Immature natural killer cell (primary cell): ENCODE measurements around the gene PCDHGA12. TPM values are rescaled to one million over a fixed set of nuclear protein-coding genes. Genes with fewer than 3 reads are reported as not detected.
"Not testable (repeated sequence)": the region's sequence is repeated elsewhere in the genome, so short reads cannot be mapped to it uniquely, and the experiment has no call there.

Experiments used
- DNase-seq, 3 donors: peaks; one replicate each; pipeline ENCODE4 v3.0.0; 2022; ENCODE audit warnings: mixed read lengths in 1 of 3
- H3K27ac Mint-ChIP-seq, 6 donors: one replicate each; pipeline ENCODE4 v1.8.0; 2020; ENCODE audit warnings: mixed read lengths in 6 of 6, mild to moderate bottlenecking in 5 of 6, inconsistent platforms in 4 of 6, moderate library complexity in 3 of 6
- H3K27me3 Mint-ChIP-seq, 3 donors: one replicate each; pipeline ENCODE4 v1.8.0; 2020 to 2021; ENCODE audit warnings: low read depth in 3 of 3, mild to moderate bottlenecking in 3 of 3, mixed read lengths in 3 of 3, moderate library complexity in 3 of 3, inconsistent platforms in 1 of 3
- H3K36me3 Mint-ChIP-seq, 3 donors: one replicate each; pipeline ENCODE4 v1.8.0; 2020; ENCODE audit warnings: mixed read lengths in 3 of 3, inconsistent platforms in 2 of 3, mild to moderate bottlenecking in 2 of 3
- H3K4me1 Mint-ChIP-seq, 2 donors: one replicate each; pipeline ENCODE4 v1.8.0; 2020; ENCODE audit warnings: inconsistent platforms in 2 of 2, mild to moderate bottlenecking in 2 of 2, mixed read lengths in 2 of 2, moderate library complexity in 1 of 2
- H3K4me3 Mint-ChIP-seq, 5 donors: one replicate each; pipeline ENCODE4 v1.8.0; 2020; ENCODE audit warnings: mild to moderate bottlenecking in 5 of 5, mixed read lengths in 5 of 5, inconsistent platforms in 3 of 5, moderate library complexity in 3 of 5
- H3K9me3 Mint-ChIP-seq, 6 donors: one replicate each; pipeline ENCODE4 v1.8.0; 2020; ENCODE audit warnings: mild to moderate bottlenecking in 6 of 6, mixed read lengths in 6 of 6, inconsistent platforms in 4 of 6, moderate library complexity in 3 of 6
- polyA plus RNA-seq, 3 donors: library from polyadenylated mRNA; unstranded; fragments of 300-500 nt; fragmentation: Illumina TruSeq; gene quantifications; one replicate each; pipeline ENCODE4 v1.2.3, GENCODE V29; 2021

PCDHGA12 gene
- polyA plus RNA-seq, 3 donors from 2014 or later: 0.25 TPM; not detected in 2

GRCh38 chr5:141414548-141415274 is 15.6 kb upstream of the PCDHGA12 start:
- Mint-ChIP-seq H3K27ac (peak overlapping the region in 1 of 6 donors; percentile 10), H3K27me3 (peaks cover 52 to 61% (median 53%) of the 10 kb centered on the region in 3 donors)
- DNase-seq: not testable (repeated sequence)

GRCh38 chr5:141415275-141415618 is 15.1 kb upstream of the PCDHGA12 start:
- H3K9me3 Mint-ChIP-seq: peaks cover 12 to 42% (median 22%) of the 10 kb centered on the region in 6 donors
- peak overlapping the region; percentile 33 to 74 (median 59) for H3K4me3 Mint-ChIP-seq
- peak overlapping the region in 1 of 6 donors; percentile 15 for H3K27ac Mint-ChIP-seq
- DNase-seq: not testable (repeated sequence)
- peaks cover 52 to 63% (median 54%) of the 10 kb centered on the region in 3 donors for H3K27me3 Mint-ChIP-seq
- H3K36me3 Mint-ChIP-seq: peaks cover 2 to 24% (median 22%) of the 10 kb centered on the region in 3 donors
- peaks cover 39 to 65% of the 10 kb centered on the region in 2 donors for H3K4me1 Mint-ChIP-seq

More at GRCh38 chr5:141414548-141415274, 15.6 kb upstream of the PCDHGA12 start:
- Mint-ChIP-seq H3K4me3 (peak overlapping the region; percentile 33 to 86 (median 59)), H3K4me1 (peaks cover 40 to 68% of the 10 kb centered on the region in 2 donors), H3K36me3 (peaks cover 4 to 25% (median 22%) of the 10 kb centered on the region in 3 donors), H3K9me3 (peaks cover 9 to 41% (median 19%) of the 10 kb centered on the region in 6 donors)

- peak; percentile 22 to 53 (median 51) for DNase-seq
- peaks cover 12 to 59% (median 36%) of the 10 kb centered on the region in 6 donors for H3K9me3 Mint-ChIP-seq
- H3K36me3 Mint-ChIP-seq: peaks cover 0 to 21% (median 20%) of the 10 kb centered on the region in 3 donors
- H3K4me3 Mint-ChIP-seq: peak within 1 kb of the TSS; percentile 71 to 85 (median 74)
- H3K27ac Mint-ChIP-seq: peak within 1 kb of the TSS in 3 of 6 donors; percentile 41 to 58 (median 45)
- peaks cover 37 to 68% of the 10 kb centered on the region in 2 donors for H3K4me1 Mint-ChIP-seq
- H3K27me3 Mint-ChIP-seq: peaks cover 67 to 77% (median 71%) of the 10 kb centered on the region in 3 donors
Observed at GRCh38 chr5:141417494-141418172, 12.7 kb upstream of the PCDHGA12 start, which contains the start of gene PCDHGB7. Gene PCDHGB7, plus strand, starts transcription at chr5:141417677. Its CDS starts 183 bp downstream, at chr5:141417860.

GRCh38 chr5:141419074-141419880 is 11.0 kb upstream of the PCDHGA12 start:
- H3K27ac Mint-ChIP-seq: peak overlapping the region in 2 of 6 donors; percentile 41 to 74
- H3K27me3 Mint-ChIP-seq: peaks cover 62 to 70% (median 68%) of the 10 kb centered on the region in 3 donors
- peaks cover 23 to 53% of the 10 kb centered on the region in 2 donors for H3K4me1 Mint-ChIP-seq
- peak overlapping the region in 1 of 5 donors; percentile 85 for H3K4me3 Mint-ChIP-seq
- peaks cover 0 to 18% (median 16%) of the 10 kb centered on the region in 3 donors for H3K36me3 Mint-ChIP-seq
- peaks cover 12 to 53% (median 37%) of the 10 kb centered on the region in 6 donors for H3K9me3 Mint-ChIP-seq
- DNase-seq: no peak

- Mint-ChIP-seq H3K36me3 (peaks cover 0 to 14% (median 12%) of the 10 kb centered on the region in 3 donors), H3K4me3 (peak within 1 kb of the TSS; percentile 71 to 89 (median 83)), H3K27me3 (peaks cover 52 to 66% (median 61%) of the 10 kb centered on the region in 3 donors), H3K27ac (peak within 1 kb of the TSS in 2 of 6 donors; percentile 27 to 61), H3K9me3 (peaks cover 12 to 50% (median 36%) of the 10 kb centered on the region in 6 donors), H3K4me1 (peaks cover 14 to 38% of the 10 kb centered on the region in 2 donors)
- peak; percentile 19 to 40 (median 31) for DNase-seq
Observed at GRCh38 chr5:141420855-141421488, 9.3 kb upstream of the PCDHGA12 start, which contains the start of gene PCDHGA11. Gene PCDHGA11, plus strand, starts transcription at chr5:141421051. Its CDS starts 177 bp downstream, at chr5:141421228.

- H3K4me1 Mint-ChIP-seq: peaks cover 14 to 37% of the 10 kb centered on the region in 2 donors
- no peak for DNase-seq
- H3K27me3 Mint-ChIP-seq: peaks cover 49 to 65% (median 61%) of the 10 kb centered on the region in 3 donors
- peak overlapping the region; percentile 71 to 89 (median 83) for H3K4me3 Mint-ChIP-seq
- peak overlapping the region in 2 of 6 donors; percentile 27 to 61 for H3K27ac Mint-ChIP-seq
- peaks cover 0 to 14% (median 12%) of the 10 kb centered on the region in 3 donors for H3K36me3 Mint-ChIP-seq
- H3K9me3 Mint-ChIP-seq: peaks cover 12 to 50% (median 36%) of the 10 kb centered on the region in 6 donors
Observed at GRCh38 chr5:141421489-141421855, 8.8 kb upstream of the PCDHGA12 start.

- DNase-seq: no peak
- Mint-ChIP-seq H3K27me3 (peaks cover 47 to 62% (median 53%) of the 10 kb centered on the region in 3 donors), H3K9me3 (peaks cover 12 to 45% (median 35%) of the 10 kb centered on the region in 6 donors), H3K36me3 (peaks cover 0 to 13% (median 11%) of the 10 kb centered on the region in 3 donors), H3K27ac (no peak overlapping the region), H3K4me1 (peaks cover 9 to 29% of the 10 kb centered on the region in 2 donors), H3K4me3 (peak overlapping the region in 1 of 5 donors; percentile 64)
Observed at GRCh38 chr5:141422742-141423291, 7.5 kb upstream of the PCDHGA12 start.

GRCh38 chr5:141427783-141428426 is 2.4 kb upstream of the PCDHGA12 start:
- H3K36me3 Mint-ChIP-seq: peaks cover 5 to 14% (median 8%) of the 10 kb centered on the region in 3 donors
- no peak for DNase-seq
- no peak overlapping the region for H3K4me3 Mint-ChIP-seq
- peaks cover 10 to 35% (median 24%) of the 10 kb centered on the region in 6 donors for H3K9me3 Mint-ChIP-seq
- H3K27ac Mint-ChIP-seq: no peak overlapping the region
- peaks cover 18 to 22% of the 10 kb centered on the region in 2 donors for H3K4me1 Mint-ChIP-seq
- peaks cover 33 to 45% (median 35%) of the 10 kb centered on the region in 3 donors for H3K27me3 Mint-ChIP-seq

GRCh38 chr5:141431286-141431685 is 979 bp downstream of the PCDHGA12 start:
- Mint-ChIP-seq H3K27ac (peak overlapping the region in 1 of 6 donors; percentile 57), H3K36me3 (peaks cover 5 to 14% (median 11%) of the 10 kb centered on the region in 3 donors), H3K4me3 (peak overlapping the region; percentile 72 to 89 (median 78)), H3K9me3 (peaks cover 12 to 40% (median 27%) of the 10 kb centered on the region in 6 donors), H3K4me1 (peaks cover 19 to 22% of the 10 kb centered on the region in 2 donors), H3K27me3 (peaks cover 32 to 45% (median 36%) of the 10 kb centered on the region in 3 donors)
- DNase-seq: peak in 1 of 3 donors; percentile 12

GRCh38 chr5:141432308-141432707 is 2.0 kb downstream of the PCDHGA12 start:
- peaks cover 19 to 22% of the 10 kb centered on the region in 2 donors for H3K4me1 Mint-ChIP-seq
- H3K36me3 Mint-ChIP-seq: peaks cover 5 to 14% (median 11%) of the 10 kb centered on the region in 3 donors
- DNase-seq, H3K27ac Mint-ChIP-seq: not testable (repeated sequence)
- peak overlapping the region in 4 of 5 donors; percentile 48 to 84 (median 66) for H3K4me3 Mint-ChIP-seq
- H3K9me3 Mint-ChIP-seq: peaks cover 12 to 34% (median 27%) of the 10 kb centered on the region in 6 donors
- H3K27me3 Mint-ChIP-seq: peaks cover 28 to 38% (median 36%) of the 10 kb centered on the region in 3 donors

GRCh38 chr5:141432726-141433125 is 2.4 kb downstream of the PCDHGA12 start:
- peaks cover 12 to 34% (median 27%) of the 10 kb centered on the region in 6 donors for H3K9me3 Mint-ChIP-seq
- H3K4me3 Mint-ChIP-seq, H3K27ac Mint-ChIP-seq, DNase-seq: not testable (repeated sequence)
- peaks cover 5 to 14% (median 11%) of the 10 kb centered on the region in 3 donors for H3K36me3 Mint-ChIP-seq
- H3K4me1 Mint-ChIP-seq: peaks cover 19 to 22% of the 10 kb centered on the region in 2 donors
- peaks cover 28 to 39% (median 37%) of the 10 kb centered on the region in 3 donors for H3K27me3 Mint-ChIP-seq
